ENCODE results near the gene FLNA.
"Not testable (repeated sequence)": the region's sequence is repeated elsewhere in the genome, so short reads cannot be mapped to it uniquely, and the experiment has no call there.

FLNA gene

DNA sequence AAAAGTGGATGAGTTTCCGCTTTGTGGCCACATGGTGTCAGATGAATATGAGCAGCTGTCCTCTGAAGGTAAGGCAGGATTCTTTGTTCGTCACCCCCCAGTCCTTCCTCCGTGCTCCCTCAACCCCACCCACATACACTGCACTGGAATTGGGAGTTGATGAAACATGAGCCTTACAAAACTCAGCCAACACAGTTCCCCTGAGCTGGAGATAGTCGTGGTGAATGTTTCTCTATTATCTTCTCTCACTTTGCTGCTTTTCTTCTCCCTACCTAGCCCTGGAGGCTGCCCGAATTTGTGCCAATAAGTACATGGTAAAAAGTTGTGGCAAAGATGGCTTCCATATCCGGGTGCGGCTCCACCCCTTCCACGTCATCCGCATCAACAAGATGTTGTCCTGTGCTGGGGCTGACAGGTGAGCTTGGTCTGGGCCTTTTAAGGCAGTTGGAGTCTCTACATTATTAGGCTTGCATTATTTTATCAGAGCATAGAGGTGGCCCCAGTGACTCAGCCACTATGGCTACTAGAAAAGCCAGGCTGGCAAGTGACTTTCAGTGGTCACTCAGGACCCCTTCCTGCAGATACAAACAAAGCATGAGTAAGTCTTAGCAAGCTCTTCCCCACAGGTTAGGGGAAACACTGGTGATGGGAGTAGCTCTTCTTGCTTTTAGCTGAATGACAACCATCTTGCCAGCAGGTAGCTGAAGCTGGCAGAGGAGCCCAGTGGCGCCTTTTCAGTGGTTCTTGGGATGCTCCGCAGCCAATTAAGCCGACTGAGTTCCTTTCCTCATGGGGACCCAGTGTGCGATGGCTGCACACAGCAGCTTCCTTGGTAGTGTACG lies 25.3 kb upstream of the FLNA start:
- no peak for DNase-seq

DNA sequence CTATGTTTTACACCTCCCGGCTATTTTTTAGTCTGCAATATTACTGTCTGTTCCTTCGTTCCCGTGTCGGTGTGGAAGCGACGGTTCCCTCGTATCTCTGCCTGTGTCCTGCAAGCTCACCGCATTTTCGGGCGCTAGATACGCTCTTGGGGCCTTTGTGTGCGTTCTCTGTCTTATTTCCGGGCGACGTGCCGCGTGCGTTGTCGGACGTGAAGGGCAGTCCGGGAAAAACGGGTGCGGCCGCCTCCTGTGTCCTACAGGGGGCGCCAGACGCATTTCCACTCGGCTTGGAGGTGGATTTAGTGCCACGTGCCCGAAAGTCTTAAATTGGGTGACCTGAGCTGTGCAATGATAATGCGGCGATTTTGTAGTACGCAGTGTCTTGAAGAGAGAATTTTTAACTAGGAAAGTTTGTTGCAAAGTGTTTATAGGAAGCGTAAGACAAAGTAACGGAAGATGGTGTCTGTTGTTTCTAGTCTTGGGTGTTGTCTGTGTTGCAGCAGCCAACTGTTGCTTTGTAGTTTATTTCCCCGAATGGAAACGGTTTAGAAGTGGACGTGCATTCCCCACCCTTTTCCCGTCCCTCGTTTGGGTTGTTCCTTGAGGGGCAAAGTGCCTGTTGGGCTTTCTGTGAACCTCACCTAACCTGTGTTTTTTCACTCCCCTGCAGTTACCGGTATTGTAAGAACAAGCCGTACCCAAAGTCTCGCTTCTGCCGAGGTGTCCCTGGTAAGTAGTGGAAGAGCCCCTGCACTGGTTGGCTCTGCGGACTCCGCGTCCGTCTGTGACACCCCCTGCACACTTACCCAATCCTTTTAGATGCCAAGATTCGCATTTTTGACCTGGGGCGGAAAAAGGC lies 24.5 kb upstream of the FLNA start:
- peak; percentile 37 for DNase-seq

DNA sequence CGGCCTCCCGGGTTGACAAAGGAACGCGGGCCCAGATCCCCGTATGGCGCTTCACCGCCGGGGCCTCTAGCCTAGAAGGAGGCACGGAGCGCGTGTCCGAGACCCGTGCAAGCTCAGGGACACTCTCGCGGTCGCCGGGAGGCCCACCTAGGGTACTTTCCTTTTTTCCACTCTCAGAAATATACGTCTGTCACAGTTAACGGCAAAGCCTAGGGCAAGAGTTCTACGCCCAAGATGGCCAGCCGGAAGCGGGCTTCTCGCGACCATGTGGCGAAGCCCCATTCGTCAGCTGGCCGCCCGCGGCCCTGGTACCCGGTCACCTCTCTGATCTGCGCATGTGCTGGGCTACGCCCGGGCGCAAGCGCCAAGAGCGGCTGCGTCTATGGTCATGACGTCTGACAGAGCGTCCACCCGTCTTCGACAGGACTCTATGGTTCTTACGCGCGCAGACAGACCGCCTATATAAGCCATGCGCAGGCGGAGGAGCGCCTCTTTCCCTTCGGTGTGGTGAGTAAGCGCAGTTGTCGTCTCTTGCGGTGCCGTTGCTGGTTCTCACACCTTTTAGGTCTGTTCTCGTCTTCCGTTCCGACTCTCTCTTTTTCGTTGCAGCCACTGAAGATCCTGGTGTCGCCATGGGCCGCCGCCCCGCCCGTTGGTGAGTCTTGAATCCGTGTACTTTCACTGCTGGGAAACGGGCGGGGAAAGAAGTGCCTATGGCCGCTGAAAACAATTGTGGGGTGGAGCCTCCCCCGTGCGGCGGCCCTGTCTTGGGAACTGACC lies 23.6 kb upstream of the FLNA start, which contains the start of gene RPL10:
Gene RPL10, plus strand, starts transcription at position 490 of the 780 bp plus-strand sequence. Its CDS starts 143 bp downstream, at position 633.
- DNase-seq: peak; percentile 96

DNA sequence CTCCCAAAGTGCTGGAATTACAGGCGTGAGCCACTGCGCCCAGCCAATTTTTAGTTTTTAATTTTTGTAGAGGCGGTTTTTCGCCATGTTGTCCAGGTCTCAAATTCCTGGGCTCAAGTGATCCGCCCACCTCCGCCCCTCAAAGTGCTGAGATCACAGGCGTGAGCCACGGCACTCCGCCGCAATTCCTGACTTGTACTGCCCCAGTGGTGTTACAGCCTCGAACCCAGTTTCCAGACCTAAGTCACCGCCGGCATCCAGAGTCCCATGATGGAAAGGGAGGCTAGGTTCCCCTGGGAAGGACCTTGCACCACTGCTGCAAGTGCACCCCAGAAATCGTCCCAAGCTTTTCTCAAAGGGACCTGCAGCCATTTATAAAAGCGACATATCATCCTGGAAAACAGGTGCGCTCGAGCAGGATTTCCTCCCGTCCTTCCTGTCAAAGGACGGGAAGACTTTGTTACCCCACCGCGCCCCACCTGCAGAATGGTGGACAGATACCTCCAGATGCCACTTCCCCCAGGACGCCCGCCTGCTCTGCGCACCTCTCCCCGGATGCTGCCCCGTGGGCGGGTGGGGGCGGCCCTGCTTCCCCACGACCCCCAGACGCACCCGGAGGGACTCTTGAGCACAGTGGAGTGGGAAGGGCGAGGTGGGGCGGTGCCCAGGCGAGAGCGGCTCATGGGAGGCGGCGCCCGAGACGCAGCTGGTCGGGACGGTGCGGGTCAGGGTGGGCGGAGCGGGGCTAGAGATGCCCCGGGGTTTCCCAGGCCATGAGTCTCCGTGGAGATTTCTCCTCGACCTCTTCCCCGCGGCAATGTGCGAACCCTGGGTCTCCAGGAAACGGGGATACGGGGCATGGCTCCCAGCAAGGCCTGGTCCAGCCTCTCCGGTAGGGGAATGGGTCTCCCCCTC lies 22.8 kb upstream of the FLNA start:
- no peak for DNase-seq

DNA sequence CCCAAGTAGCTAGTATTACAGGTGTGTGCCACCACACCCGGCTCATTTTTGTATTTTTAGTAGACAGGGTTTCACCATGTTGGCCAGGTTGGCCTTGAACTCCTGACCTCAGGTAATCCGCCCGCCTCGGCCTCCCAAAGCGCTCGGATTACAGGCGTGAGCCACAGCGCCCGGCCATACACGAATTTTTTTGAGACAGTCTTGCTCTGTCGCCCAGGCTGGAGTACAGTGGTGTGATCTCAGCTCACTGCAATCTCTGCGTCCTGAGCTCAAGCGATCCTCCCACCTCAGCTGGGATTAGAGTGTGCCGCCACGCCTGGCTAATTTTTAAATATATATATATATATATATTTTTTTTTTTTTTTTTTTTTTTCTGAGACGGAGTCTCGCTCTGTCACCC lies 21.9 kb upstream of the FLNA start:
- not testable (repeated sequence) for DNase-seq

DNA sequence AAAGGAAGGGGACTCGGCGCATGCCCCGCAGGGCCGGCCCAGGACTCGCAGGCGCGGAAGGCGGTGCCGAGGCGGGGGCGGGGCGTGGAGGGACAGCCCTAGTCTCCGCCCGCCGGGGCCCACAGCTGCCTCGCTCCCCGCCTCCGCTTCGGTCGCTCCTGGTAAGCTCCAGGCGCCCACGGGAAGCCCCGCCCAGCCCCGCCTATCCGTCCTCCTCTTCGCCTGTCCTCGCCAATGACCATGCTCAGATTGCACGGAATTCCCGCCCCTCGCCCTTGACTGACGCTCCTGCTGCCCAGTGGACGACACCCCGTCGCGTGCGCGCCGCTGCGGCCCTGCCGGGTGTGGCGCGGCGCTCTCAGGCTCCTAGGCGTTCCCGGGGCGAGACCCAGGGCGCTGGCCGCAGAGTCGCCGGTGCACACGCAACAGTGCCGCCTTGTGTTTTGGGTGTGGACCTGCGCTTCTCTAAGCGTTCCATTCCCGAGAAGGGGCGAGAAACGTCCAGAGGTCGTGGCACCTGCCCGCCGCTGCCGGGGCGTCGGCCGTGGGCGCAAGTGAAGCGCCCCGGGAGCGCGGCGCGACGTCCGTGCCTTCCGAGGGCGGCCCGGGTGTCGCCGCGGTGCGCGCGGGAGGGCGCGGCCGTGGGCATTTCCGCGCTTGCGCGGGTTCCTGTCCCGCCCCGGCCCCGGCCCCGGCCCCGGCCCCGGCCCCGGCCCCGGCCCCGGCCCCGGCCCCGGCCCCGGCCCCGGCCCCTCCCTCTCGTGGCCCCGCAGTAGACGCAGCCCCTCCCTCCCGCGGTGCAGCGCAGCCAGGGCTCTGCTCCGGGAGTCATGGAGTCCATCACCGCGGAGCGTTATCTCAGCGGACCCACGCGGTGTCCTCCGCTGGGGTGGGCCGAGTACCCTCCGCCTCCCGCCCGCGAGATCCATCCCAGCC lies 15.6 kb upstream of the FLNA start:
- not testable (repeated sequence) for DNase-seq

DNA sequence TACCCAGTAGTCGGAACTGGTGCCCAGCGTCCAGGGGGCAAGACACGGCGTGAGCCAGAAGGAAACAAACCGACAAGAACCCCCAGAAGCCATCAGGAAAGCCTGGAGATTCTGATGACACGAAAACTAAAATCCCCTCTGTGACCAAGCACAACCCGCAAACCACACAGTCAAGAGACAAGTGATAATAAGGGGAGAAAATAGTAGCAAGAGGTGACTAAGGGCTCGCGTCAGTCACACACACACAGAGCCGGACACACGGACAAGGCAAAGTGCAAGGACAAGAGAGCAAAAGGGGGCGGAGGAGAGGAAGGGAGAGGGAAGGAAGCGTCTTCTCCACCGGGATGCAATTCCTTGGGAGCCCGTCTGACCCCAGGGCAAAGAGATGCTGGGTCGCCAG lies 14.2 kb upstream of the FLNA start:
- not testable (repeated sequence) for DNase-seq

DNA sequence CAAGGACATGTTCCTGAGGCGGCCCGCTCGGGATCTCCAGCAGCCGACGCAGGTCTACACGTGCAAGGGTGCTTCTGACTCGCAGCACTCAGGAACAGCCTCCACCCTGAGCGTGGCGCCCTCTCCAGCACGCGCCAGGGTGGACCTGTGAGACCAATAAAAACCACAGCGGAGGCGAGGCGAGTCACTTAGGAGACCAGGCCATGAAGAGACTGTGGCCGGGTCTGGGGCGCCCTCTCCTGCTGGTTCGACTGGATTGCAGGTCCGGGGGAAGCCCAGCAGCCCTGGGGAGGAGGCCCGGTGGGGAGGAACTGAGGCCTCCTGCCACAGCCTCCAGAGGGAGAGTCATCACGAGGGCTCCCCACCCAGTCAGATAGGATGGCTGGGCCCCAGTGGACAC lies 13.7 kb upstream of the FLNA start:
- DNase-seq: not testable (repeated sequence)

DNA sequence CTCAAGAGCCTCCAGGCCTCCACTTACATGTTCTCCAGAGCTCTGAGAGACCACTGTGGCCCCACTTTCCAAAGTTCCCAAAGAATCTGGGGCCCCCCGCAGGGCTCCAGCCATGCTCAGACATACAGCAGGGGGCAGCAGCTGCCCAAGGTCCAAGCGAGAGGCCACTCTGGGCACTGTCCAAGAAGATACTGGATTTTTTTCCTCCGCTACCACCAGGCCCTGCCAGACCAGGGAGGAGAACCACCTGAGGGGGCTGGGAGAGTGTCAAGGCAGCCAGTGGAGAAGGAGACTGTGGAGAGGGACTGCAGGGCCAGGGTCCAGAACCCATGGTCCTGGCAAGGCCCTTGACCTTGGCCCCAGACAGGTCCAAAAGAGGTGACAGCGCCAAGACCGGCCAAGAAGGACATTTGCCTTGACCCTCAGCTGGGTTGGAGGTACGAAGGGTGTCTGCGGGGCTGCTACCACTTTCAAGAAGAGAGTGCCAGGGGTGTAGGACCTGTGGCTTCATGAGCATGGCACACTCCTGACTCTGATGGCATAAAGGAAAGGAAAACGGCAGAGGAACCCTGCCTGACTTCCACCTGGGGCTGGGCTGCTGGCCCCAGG lies 10.0 kb upstream of the FLNA start:
- DNase-seq: no peak

DNA sequence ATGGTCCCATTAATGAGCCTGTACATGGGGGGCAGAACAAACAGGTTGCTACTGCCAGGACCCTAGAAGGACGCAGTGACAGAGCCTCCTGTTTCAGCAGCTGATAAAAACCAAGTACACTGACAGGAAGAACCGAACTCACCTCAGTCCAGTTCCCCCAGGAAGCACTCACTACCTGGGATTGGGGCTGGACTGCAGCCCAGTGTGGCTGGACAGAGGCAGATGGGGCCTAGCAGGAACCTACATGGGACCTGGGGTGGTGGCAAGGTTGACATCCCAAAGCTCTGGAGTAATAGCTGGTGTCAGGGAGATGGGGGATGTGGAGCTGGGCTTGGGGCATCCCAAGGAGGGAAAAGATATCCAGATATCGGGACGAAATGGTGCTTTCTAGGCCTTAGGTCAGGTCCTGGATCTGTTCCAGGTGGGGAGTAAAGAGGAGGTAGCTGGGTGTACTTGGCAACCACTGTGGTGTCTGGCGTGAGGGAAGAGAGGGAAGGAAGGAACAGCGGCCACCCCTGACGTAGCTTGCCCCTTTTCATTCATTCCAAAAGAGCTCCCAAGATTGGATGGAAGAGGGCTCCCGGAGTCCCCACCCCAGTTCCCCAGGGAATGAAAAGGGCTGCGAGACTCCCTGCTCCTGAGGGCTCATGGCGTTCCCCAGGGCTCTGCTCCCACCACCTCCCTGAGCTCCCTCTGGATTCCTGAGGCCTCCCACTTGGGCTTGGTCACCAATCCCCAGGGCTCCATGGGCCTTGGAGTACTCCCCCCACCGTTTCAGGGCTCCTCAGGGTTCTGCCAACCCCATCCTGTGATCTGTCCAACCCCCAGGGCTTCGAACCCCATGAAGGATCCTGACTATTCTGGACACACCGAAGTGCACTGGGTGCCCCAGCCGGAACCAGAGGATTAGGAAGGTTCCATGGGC lies 9.2 kb upstream of the FLNA start:
- no peak for DNase-seq

DNA sequence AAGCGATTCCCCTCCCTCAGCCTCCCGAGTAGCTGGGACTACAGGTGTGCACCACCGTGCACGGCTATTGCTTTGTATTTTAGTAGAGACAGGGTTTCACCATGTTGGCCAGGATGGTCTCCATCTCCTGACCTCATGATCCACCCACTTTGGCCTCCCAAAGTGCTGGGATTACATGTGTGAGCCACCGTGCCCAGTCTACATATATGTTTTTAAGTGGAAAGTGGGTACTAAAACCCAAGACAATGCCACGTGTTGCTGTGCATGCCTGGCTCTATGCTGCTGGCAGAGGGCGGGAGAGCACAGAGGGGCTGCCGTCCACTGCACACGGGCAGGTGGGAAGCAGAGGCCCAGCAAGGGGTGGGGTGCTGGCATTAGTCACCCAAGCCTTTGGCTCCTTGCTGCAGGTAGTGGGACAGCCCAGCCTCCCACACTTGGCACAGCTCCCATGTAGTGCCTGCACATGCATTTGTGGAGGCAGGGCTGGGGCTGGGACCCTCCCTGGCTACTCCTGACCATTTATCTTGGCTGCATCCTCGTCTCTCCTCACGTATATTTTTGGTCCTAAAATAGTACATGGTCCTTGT lies 8.1 kb upstream of the FLNA start:
- DNase-seq: no peak

DNA sequence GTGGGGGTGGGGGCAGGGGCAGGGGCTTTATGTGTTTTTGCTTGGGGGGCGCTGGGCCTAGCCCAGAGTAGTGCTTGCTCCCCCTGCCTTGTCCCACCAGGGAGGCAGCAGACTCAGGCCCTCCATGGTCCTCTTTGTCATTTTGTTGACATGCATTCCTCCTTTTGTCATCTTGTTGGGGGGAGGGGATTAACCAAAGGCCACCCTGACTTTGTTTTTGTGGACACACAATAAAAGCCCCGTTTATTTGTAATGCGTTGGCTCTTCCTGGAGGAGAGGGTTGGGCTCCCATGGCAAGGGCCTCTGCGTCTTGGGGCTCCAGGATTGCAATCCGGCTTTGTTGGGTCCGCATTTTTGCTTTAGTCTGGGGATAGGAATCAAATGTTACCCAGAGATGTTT lies 6.8 kb upstream of the FLNA start:
- no peak for DNase-seq

DNA sequence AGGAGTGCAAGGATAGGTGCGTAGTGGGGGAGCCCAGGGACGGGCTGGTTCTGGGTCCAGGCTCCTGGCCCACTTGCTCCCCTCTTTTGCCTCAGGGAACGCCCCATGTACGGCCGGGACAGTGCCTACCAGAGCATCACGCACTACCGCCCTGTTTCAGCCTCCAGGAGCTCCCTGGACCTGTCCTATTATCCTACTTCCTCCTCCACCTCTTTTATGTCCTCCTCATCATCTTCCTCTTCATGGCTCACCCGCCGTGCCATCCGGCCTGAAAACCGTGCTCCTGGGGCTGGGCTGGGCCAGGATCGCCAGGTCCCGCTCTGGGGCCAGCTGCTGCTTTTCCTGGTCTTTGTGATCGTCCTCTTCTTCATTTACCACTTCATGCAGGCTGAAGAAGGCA lies 6.4 kb upstream of the FLNA start:
- DNase-seq: no peak

DNA sequence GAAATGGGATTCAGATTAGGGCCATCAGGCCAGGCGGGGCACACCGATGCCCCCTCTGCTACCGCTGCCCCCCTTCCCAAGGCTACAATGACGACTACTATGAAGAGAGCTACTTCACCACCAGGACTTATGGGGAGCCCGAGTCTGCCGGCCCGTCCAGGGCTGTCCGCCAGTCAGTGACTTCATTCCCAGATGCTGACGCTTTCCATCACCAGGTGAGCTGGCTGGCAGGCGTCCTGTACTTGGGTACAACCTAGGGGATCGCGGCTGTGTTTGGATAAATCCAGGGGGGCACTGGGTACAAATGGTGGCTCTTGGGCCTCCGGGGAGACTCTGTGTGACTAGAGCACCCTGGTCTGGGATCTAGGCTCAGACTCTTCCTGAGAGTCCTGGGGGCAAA lies 5.7 kb upstream of the FLNA start:
- no peak for DNase-seq

DNA sequence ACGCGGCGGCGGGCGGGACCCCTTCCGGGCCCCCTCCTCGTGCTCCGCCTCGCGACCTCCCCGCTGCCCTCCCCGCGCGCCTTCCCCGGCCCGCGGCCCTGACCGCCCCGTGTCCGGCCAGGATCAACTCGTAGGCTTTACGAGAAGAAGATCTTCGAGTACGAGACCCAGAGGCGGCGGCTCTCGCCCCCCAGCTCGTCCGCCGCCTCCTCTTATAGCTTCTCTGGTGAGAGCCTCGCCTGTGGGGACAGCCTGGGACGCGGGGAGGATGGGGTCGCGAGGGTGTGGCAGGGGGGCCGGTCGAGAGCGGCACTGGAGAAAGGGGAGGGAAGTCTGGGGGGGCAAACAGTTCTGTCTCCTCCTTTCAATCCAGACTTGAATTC lies 5.1 kb upstream of the FLNA start:
- DNase-seq: no peak

DNA sequence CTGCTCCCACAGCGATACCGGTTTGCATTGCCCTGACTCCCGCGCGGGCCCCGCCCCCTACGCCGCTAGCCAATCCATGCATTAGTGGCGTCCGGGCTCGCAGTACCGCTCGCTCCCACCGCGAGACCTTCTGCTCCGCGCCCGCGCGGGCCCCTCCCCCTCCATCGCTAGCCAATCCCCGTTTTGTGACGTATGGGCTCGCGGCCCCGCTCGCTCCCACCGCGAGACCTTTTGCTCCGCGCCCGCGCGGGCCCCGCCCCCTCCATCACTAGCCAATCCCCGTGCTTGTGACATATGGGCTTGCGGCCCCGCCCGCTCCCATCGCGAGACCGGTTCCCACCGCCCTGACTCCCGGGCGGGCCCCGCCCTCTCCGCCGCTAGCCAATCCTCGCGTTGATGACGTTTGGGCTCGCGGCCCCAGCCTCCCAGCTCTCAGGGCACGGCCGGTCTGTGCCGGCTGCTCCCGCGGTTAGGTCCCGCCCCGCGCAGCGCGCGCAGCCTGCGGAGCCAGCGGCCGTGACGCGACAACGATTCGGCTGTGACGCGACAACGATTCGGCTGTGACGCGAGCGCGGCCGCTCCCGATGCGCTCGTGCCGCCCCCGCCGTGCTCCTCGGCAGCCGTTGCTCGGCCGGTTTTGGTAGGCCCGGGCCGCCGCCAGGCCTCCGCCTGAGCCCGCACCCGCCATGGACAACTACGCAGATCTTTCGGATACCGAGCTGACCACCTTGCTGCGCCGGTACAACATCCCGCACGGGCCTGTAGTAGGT lies 4.5 kb upstream of the FLNA start, which contains the start of gene EMD:
Gene EMD, plus strand, starts transcription at position 497 of the 770 bp plus-strand sequence. Its CDS starts 190 bp downstream, at position 687.
- peak; percentile 97 for DNase-seq

DNA sequence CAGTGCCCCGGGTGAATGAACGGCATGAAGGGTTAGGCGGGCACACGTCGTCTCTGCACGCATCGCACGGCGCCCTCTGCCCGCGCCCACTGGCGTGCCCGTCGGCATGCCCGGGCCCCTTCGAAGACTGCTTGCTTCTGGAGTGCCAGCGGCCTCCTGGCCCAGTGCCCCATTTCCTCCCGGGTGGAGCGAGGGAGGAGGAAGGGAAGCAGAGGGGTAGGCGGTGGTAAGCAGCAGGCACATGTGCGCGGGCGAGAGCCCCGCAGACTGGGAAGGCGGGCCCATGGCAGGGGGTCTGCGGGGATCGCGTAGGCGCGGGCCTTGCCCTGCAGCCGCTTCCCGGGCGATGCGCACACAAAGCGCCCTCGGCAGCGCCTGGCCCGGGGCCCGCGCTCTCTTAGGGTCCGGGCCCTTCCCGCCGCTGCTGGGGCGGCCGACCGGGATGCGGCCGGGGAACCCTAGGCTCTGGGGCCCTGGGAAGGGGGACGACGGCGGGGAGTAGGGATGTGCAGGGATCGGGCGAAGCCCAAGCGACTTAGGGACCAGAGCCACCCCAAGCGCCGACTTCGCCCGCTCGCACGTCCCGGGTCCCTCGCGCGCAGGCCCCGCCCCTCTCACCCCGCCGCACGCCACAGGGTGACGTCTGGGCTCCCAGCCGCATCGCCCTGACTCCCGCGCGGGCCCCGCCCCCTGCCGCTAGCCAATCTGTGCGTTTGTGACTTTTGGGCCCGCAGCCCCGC lies 3.8 kb upstream of the FLNA start:
- peak; percentile 47 for DNase-seq
